Measurements from ENCODE around the gene KCNK15. TPM values are rescaled to one million over a fixed set of nuclear protein-coding genes. Genes with fewer than 3 reads are reported as not detected.

KCNK15 gene
- total and polyA plus RNA-seq, 10 of the 15 experiments (the other 5 are each of a cell fraction or from before 2014, with no cell fraction given), result not detected

- TF ChIP-seq ZNF384 (IDR thresholded peaks at IDR 0.05; ENCODE audit: borderline replicate concordance, low read depth, low read length), result no peak
- no peak for TF ChIP-seq SMAD5 (IDR thresholded peaks at IDR 0.05; ENCODE audit: low read depth)
- no peak for TF ChIP-seq LARP7 (IDR thresholded peaks at IDR 0.05)
- peak; percentile 29; the same call in 1 of the 2 replicates for TF ChIP-seq MTA2 (IDR thresholded peaks at IDR 0.05; ENCODE audit: low read depth)
- TF ChIP-seq ATF3 (IDR thresholded peaks at IDR 0.05; ENCODE audit: borderline replicate concordance, extremely low read depth, low read depth, low read length), result no peak
- TF ChIP-seq CEBPZ (IDR thresholded peaks at IDR 0.05; ENCODE audit: low read depth, low read length), result no peak
- no peak for TF ChIP-seq KDM1A (IDR thresholded peaks at IDR 0.05; ENCODE audit: borderline replicate concordance)
- TF ChIP-seq NFIC (IDR thresholded peaks at IDR 0.05; ENCODE audit: low read depth, low read length), result no peak
- TF ChIP-seq SIN3A (IDR thresholded peaks at IDR 0.05; ENCODE audit: low read depth, low read length), result no peak
- TF ChIP-seq IKZF2 (IDR thresholded peaks at IDR 0.05), result peak in 1 of 2 experiments; percentile 14; a peak in 1 of 4 replicates
- TF ChIP-seq PAX8 (IDR thresholded peaks at IDR 0.05), result no peak
- no peak for TF ChIP-seq BMI1 (IDR thresholded peaks at IDR 0.05; ENCODE audit: borderline replicate concordance)
- TF ChIP-seq SIX5 (IDR thresholded peaks at IDR 0.05; ENCODE audit: low read depth, low read length, severe bottlenecking), result no peak
- TF ChIP-seq RELB (IDR thresholded peaks at IDR 0.05; ENCODE audit: low read depth), result no peak
- no peak for TF ChIP-seq YY1 (IDR thresholded peaks at IDR 0.05; ENCODE audit: low read depth, low read length)
- TF ChIP-seq MYB (IDR thresholded peaks at IDR 0.05; ENCODE audit: borderline replicate concordance, low read depth, low read length), result no peak
- no peak for TF ChIP-seq SMARCA5 (IDR thresholded peaks at IDR 0.05)
- no peak for TF ChIP-seq SRF (IDR thresholded peaks at IDR 0.05; ENCODE audit: low read depth in 2 of 2, low read length in 2 of 2)
- TF ChIP-seq ESRRA (IDR thresholded peaks at IDR 0.05; ENCODE audit: low read length), result no peak
- no peak for TF ChIP-seq RBBP5 (conservative IDR thresholded peaks at IDR 0.05)
- TF ChIP-seq POLR2AphosphoS2 (IDR thresholded peaks at IDR 0.05; ENCODE audit: low read depth, low read length), result no peak
- no peak for TF ChIP-seq RB1 (IDR thresholded peaks at IDR 0.05; ENCODE audit: borderline replicate concordance)
- no peak for TF ChIP-seq E2F8 (IDR thresholded peaks at IDR 0.05; ENCODE audit: low read depth, partially characterized antibody)
- no peak for TF ChIP-seq ELK1 (IDR thresholded peaks at IDR 0.05; ENCODE audit: low read depth, low read length)
Observed at GRCh38 chr20:44702776-44703175, 42.9 kb upstream of the KCNK15 start (continued).
